Stimulated activated CD8-positive, alpha-beta memory T cell treated with anti-CD3 and anti-CD28 coated beads, Interleukin-12 subunit alpha, Interleukin-12 subunit beta, amount 100 ng/mL, for 24 hours (primary cell): ENCODE data around the gene KCNH2.

ENCODE experiments used
- DNase-seq: peaks from one replicate; pipeline ENCODE4 v3.0.0-alpha.2; 2020; ENCODE audit errors: extremely low read depth

Gene KCNH2

GRCh38 chr7:150961510-150962289 lies 16.4 kb downstream of the KCNH2 start:
- no peak for DNase-seq

GRCh38 chr7:150959739-150960734 lies 18.1 kb downstream of the KCNH2 start:
- DNase-seq: no peak

GRCh38 chr7:150959081-150959480 lies 19.0 kb downstream of the KCNH2 start:
- DNase-seq: no peak

GRCh38 chr7:150958597-150958996 lies 19.5 kb downstream of the KCNH2 start:
- no peak for DNase-seq

- DNase-seq: no peak
Measured at GRCh38 chr7:150958062-150958552, 20.0 kb downstream of the KCNH2 start.

- no peak for DNase-seq
Measured at GRCh38 chr7:150957133-150958020, 20.7 kb downstream of the KCNH2 start.

GRCh38 chr7:150956395-150957132 lies 21.6 kb downstream of the KCNH2 start:
- DNase-seq: no peak

- DNase-seq: no peak
Measured at GRCh38 chr7:150955519-150956394, 22.4 kb downstream of the KCNH2 start.

- no peak for DNase-seq
Measured at GRCh38 chr7:150954986-150955518, 23.1 kb downstream of the KCNH2 start.

- no peak for DNase-seq
Measured at GRCh38 chr7:150954201-150954985, 23.7 kb downstream of the KCNH2 start.

- DNase-seq: no peak
Measured at GRCh38 chr7:150953061-150953997, 24.8 kb downstream of the KCNH2 start.

GRCh38 chr7:150952331-150953050 lies 25.6 kb downstream of the KCNH2 start:
- DNase-seq: no peak

- no peak for DNase-seq
Measured at GRCh38 chr7:150951521-150951920, 26.6 kb downstream of the KCNH2 start.

GRCh38 chr7:150951181-150951520 lies 27.0 kb downstream of the KCNH2 start:
- no peak for DNase-seq

- no peak for DNase-seq
Measured at GRCh38 chr7:150950496-150951180, 27.5 kb downstream of the KCNH2 start.

GRCh38 chr7:150949971-150950491 lies 28.1 kb downstream of the KCNH2 start:
- DNase-seq: no peak
